Gastroesophageal sphincter (tissue), 3 donors: ENCODE measurements around the gene MAPK8.

Source experiments
- POLR2A ChIP-seq, 2 donors: fragments of 450-650 bp; IDR thresholded peaks; one replicate each; pipeline ENCODE4 v1.6.1; 2017; ENCODE audit warnings: antibody characterized with exemption in 2 of 2, mild to moderate bottlenecking in 2 of 2, moderate library complexity in 1 of 2
- TF ChIP-seq, protein P1 (sequence below), 4 experiments: fragments of 200-600 bp in 2 of 4; fragments of 450-650 bp in 2 of 4; sonication (generic) in 1 of 4; IDR thresholded peaks; one replicate each; pipeline ENCODE4 v1.5.1; 2017 to 2019; ENCODE audit warnings: antibody characterized with exemption in 4 of 4, mild to moderate bottlenecking in 2 of 4, moderate library complexity in 2 of 4

DNA sequence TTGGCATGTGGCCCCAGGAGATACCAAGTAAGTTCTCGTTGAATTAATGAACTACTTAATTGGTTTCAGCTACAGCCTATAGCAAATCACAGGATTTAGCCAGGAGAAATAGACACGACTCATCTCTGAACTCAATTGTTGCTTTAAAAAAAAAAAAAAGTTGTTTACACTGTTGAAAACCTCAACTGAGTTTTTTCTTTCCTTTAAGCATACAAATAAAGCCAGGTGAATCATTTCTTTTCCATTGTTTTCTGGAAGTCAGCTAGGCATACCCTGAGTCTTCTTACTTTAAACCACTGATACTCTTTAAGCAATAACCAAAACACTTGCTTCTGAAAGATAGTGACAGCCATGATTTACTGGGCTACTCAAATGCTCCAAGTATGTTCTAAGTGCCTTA is 32.7 kb upstream of the MAPK8 start:
- no peak for TF ChIP-seq POLR2A (IDR thresholded peaks at IDR 0.05)
- TF ChIP-seq, protein P1, sequence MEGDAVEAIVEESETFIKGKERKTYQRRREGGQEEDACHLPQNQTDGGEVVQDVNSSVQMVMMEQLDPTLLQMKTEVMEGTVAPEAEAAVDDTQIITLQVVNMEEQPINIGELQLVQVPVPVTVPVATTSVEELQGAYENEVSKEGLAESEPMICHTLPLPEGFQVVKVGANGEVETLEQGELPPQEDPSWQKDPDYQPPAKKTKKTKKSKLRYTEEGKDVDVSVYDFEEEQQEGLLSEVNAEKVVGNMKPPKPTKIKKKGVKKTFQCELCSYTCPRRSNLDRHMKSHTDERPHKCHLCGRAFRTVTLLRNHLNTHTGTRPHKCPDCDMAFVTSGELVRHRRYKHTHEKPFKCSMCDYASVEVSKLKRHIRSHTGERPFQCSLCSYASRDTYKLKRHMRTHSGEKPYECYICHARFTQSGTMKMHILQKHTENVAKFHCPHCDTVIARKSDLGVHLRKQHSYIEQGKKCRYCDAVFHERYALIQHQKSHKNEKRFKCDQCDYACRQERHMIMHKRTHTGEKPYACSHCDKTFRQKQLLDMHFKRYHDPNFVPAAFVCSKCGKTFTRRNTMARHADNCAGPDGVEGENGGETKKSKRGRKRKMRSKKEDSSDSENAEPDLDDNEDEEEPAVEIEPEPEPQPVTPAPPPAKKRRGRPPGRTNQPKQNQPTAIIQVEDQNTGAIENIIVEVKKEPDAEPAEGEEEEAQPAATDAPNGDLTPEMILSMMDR (IDR thresholded peaks at IDR 0.05) = no peak
